Right lobe of liver (tissue), 4 donors: ENCODE data around the gene OR5B12.

Experiments used
- CTCF ChIP-seq, 4 donors: fragments of 200-600 bp in 3 of 4; fragments of 450-650 bp in 1 of 4; IDR thresholded peaks; one replicate each; pipeline versions ENCODE4 v1.5.1 to v1.8.0; 2016 to 2022; ENCODE audit warnings: antibody characterized with exemption in 4 of 4, mild to moderate bottlenecking in 2 of 4
- POLR2A ChIP-seq: fragments of 450-650 bp; IDR thresholded peaks from one replicate; pipeline ENCODE4 v1.6.1; 2017; ENCODE audit warnings: antibody characterized with exemption, mild to moderate bottlenecking
- donor health status: DM: no; HTN: no; CAD: no.
- donor health status: DM: no; HTN: no; CAD: no.
- donor health status: DM: no; HTN: yes; CAD: no.

- TF ChIP-seq CTCF (IDR thresholded peaks at IDR 0.05) = no peak
- TF ChIP-seq POLR2A = no peak
These were observed 51.4 kb downstream of the OR5B12 start for GRCh38 chr11:58390551-58391063.
